AG09319 (cell line): ENCODE measurements around the gene NR2E3.

Source experiments
- DNase-seq: peaks from one replicate; pipeline ENCODE4 v3.0.0-alpha.2; 2010; ENCODE audit warnings: low read depth; ENCODE audit errors: extremely low read depth
- CTCF ChIP-seq: IDR thresholded peaks from 2 replicates; pipeline ENCODE4 v1.5.1; 2011; ENCODE audit warnings: low read depth, mild to moderate bottlenecking, inconsistent platforms, low read length, moderate library complexity

NR2E3 gene

DNA sequence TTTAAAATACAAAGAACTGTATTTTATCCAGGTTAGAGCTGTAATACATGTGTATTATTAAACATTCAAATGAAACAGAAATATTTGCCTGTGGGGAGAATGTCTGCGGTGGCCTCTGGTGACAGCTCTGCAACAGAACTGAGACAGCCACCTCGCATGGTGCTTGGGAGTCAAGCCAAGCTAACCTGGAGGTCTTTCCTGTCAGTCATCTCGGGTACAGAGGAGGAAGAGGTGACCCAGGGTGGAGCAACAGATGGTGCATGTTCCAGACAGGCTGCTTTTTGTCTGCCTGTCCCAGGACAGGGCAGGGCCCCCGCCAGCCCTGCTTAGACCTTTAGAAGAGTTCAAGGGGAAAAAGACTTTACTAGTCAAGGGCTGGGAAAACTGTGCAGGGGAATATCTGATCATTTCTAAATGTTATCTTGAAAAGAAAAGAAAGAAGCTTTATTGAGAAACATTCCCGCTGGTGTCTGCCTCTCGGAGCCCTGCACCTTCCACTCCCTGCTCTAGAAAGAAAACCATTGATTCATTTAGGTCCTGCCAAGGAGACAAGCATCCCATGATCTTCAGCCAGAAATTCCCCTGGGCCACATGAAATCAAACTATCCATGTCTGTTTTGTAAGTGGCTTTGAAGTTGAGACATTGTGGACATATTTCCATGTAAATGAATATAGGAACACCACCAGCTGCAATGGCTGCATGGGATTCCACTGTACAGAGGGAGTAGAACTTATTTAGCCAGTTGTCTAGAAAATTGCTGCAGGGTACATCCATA, 5.5 kb upstream of the NR2E3 start:
- DNase-seq, result no peak
- no peak for TF ChIP-seq CTCF

DNA sequence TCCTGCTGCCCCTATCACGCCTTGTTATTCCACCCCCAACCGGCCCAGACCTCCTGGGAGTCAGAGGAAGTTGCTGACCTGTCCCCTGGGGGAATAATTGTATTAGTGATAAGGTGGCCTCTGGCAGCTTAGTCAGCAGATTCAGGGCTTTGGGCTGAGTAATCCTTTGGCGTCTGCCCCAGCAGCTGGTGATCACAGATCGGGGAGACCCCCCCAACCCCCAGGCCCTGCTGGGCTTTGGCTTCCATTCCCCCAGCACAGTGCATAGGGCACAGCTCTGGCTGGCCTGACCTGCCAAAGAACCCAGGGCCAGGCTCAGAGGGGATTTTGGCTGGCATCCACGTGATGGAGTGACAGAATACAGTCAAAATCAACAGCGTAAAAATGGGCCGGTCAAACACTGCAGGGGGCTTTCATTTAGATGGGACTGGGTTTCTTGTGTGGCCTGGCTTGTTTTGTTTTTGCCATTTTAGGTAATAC, 3.9 kb upstream of the NR2E3 start:
- DNase-seq, result no peak
- TF ChIP-seq CTCF, result no peak

DNA sequence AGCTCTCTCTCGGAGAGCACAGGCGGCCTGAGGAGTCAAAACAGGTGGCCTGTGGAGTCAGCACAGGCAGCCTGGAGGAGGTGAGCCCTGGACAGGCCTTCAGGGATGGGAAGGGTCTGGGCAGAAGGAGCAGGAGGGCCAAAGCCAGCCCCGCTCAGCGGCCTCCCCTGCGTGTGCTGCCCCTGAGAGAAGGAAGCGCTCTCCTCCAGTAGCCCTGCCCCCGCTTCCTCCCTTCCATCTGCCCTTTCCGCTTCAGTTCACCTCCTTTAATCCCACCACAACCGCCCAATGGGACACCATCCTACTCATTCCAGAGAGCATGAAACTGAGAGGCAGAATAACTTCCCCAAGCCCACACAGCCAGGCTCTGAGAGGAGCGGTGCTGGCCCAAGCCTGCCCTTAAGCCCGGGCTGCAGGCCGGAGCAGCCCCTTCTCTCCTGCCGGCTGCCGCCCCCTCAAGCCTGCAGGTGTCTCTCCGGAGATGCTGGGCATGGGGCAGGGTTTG, 3.2 kb upstream of the NR2E3 start:
- TF ChIP-seq CTCF, result no peak
- no peak for DNase-seq

GRCh38 chr15:71807691-71808091, 2.7 kb upstream of the NR2E3 start:
- DNase-seq, result no peak

DNA sequence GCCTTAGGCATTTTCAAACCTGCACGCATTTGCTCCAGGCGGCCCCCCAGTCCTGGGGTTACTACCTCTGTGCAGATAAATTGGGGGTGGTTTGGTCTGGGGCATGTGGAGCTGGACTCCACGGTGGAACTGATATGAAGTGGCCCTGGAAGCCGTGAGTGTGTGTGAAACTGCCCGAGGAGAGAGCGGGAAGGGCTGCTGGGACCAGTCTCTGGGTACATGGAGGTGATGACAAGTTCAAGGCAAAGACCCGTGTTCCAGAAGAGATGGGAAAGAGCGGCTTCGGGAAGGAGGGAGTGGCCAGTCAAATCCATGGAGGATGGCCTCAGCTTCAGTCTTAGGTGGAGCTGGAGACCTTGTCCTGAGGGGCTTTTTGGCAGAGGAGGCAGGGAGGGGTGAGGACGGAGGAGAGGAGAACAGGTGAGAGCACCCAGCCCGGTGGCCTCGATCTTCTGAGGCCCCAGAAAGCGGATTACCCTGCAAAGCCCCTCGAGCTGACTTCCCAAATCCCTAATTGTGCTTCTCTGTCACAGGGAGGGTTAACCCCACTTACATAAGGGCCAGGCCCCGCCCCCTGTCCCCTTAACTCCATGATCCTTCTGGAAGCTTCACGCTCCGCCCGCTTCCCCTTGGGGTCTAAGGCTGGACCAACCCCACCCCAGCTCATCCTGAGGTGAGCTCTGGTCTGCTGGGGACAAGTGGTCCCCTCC, 1.9 kb upstream of the NR2E3 start:
- no peak for DNase-seq
- no peak for TF ChIP-seq CTCF

More at GRCh38 chr15:71807691-71808091, 2.7 kb upstream of the NR2E3 start:
- TF ChIP-seq CTCF, result no peak

DNA sequence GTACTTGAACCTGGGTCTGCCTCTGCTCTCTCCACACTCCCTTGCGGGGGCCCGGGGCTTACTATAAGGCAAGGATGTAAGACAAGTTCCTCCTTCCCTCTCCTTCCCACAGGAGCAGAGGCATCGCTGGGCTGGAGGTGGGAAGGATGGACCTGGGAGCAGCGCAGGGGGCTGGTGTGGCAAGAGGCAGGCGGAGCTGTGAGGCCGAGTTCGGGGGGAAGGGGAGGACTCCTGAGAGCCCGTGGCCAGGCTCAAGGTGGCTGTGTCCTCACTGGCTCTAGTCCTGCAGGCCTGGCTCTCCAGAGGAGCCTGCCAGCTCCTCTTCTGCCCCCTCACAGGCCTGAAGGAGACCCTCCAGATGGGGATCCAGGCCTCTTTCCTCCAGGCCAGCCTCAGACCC, 1.0 kb upstream of the NR2E3 start:
- no peak for TF ChIP-seq CTCF
- no peak for DNase-seq
